Measurements from ENCODE around the gene CFAP46. TPM values are rescaled to one million over a fixed set of nuclear protein-coding genes. Genes with fewer than 3 reads are reported as not detected.

Gene CFAP46
- polyA plus RNA-seq, 1 donor from 2014 or later, result 2.6 TPM

- H3F3A ChIP-seq (ENCODE audit: insufficient read depth, low read length, poor library complexity, severe bottlenecking), result no peaks in the 10 kb centered on the region
- H3K9me3 ChIP-seq (ENCODE audit: low read length), result no peaks in the 10 kb centered on the region
- no peak overlapping the region for H3K4me2 ChIP-seq (ENCODE audit: low read length)
- H3K27ac ChIP-seq (ENCODE audit: low read length), result no peak overlapping the region
- no peaks in the 10 kb centered on the region for H3K79me2 ChIP-seq (replicated peaks; ENCODE audit: insufficient read depth, low read length)
- no peak overlapping the region for H3K4me3 ChIP-seq (ENCODE audit: low read length)
- no peak overlapping the region for H3K9ac ChIP-seq (ENCODE audit: low read length)
- H3K27me3 ChIP-seq (ENCODE audit: insufficient read depth, low read depth, low read length), result no peaks in the 10 kb centered on the region
- no peaks in the 10 kb centered on the region for H3K9me2 ChIP-seq (ENCODE audit: insufficient read depth, low read length)
- no peaks in the 10 kb centered on the region for H4K20me1 ChIP-seq (ENCODE audit: insufficient read depth)
- TF ChIP-seq SMC3 (conservative IDR thresholded peaks at IDR 0.05; ENCODE audit: poor library complexity), result no peak
- TF ChIP-seq TAF1 (IDR thresholded peaks at IDR 0.05; ENCODE audit: low read depth), result no peak
- TF ChIP-seq RAD21 (conservative IDR thresholded peaks at IDR 0.05), result no peak
- TF ChIP-seq REST (IDR thresholded peaks at IDR 0.05; ENCODE audit: borderline replicate concordance), result no peak
- no peak overlapping the region for H2AFZ ChIP-seq (ENCODE audit: low read depth, low read length)
- no peaks in the 10 kb centered on the region for H3K36me3 ChIP-seq (ENCODE audit: insufficient read depth, low read length)
Observed at GRCh38 chr10:132906106-132906505, 36.3 kb downstream of the CFAP46 start.

GRCh38 chr10:132905661-132906060 lies 36.7 kb downstream of the CFAP46 start:
- H2AFZ ChIP-seq (ENCODE audit: low read depth, low read length), result no peak overlapping the region
- no peak overlapping the region for H3K4me3 ChIP-seq (ENCODE audit: low read length)
- no peaks in the 10 kb centered on the region for H3F3A ChIP-seq (ENCODE audit: insufficient read depth, low read length, poor library complexity, severe bottlenecking)
- H3K27me3 ChIP-seq (ENCODE audit: insufficient read depth, low read depth, low read length), result no peaks in the 10 kb centered on the region
- H3K4me2 ChIP-seq (ENCODE audit: low read length), result no peak overlapping the region
- TF ChIP-seq SMC3 (conservative IDR thresholded peaks at IDR 0.05; ENCODE audit: poor library complexity) (no peak), EP300 (conservative IDR thresholded peaks at IDR 0.05; ENCODE audit: poor library complexity, severe bottlenecking) (no peak), TAF1 (IDR thresholded peaks at IDR 0.05; ENCODE audit: low read depth) (no peak), RAD21 (conservative IDR thresholded peaks at IDR 0.05) (no peak), REST (IDR thresholded peaks at IDR 0.05; ENCODE audit: borderline replicate concordance) (no peak), MXI1 (conservative IDR thresholded peaks at IDR 0.05; ENCODE audit: poor library complexity, severe bottlenecking) (no peak), EZH2 (IDR thresholded peaks at IDR 0.05; ENCODE audit: borderline replicate concordance, insufficient read depth, low read length, poor library complexity, severe bottlenecking) (no peak), POLR2AphosphoS5 (IDR thresholded peaks at IDR 0.05) (no peak), CTCF (IDR thresholded peaks at IDR 0.05; ENCODE audit: poor library complexity, severe bottlenecking) (no peak)
- H3K79me2 ChIP-seq (replicated peaks; ENCODE audit: insufficient read depth, low read length), result no peaks in the 10 kb centered on the region
- H3K9me2 ChIP-seq (ENCODE audit: insufficient read depth, low read length), result no peaks in the 10 kb centered on the region
- H3K36me3 ChIP-seq (ENCODE audit: insufficient read depth, low read length), result no peaks in the 10 kb centered on the region
- no peak overlapping the region for H3K9ac ChIP-seq (ENCODE audit: low read length)
- no peak overlapping the region for H3K27ac ChIP-seq (ENCODE audit: low read length)
- H4K20me1 ChIP-seq (ENCODE audit: insufficient read depth), result no peaks in the 10 kb centered on the region
- H3K9me3 ChIP-seq (ENCODE audit: low read length), result peaks cover 2% of the 10 kb centered on the region

Data from neural cell (in vitro differentiated cells).